SU-DHL-6 (cell line): Measurements from ENCODE around the gene CPNE4.

Experiments
- H2AFZ ChIP-seq: fragments of 200-600 bp; sonication (generic); 2 replicates; pipeline ENCODE4 v1.6.1; 2014; ENCODE audit warnings: low read depth, mild to moderate bottlenecking, moderate library complexity, mixed read lengths, antibody characterized with exemption, low read length; ENCODE audit not compliant: severe bottlenecking
- H3F3A ChIP-seq: fragments of 200-600 bp; shearing (Covaris generic); 2 replicates; pipeline ENCODE4 v1.6.0; 2016; ENCODE audit warnings: antibody characterized with exemption, mild to moderate bottlenecking; ENCODE audit not compliant: insufficient read depth
- H3K27ac ChIP-seq: fragments of 200-600 bp; sonication (generic); 2 replicates; pipeline ENCODE4 v1.5.1; 2016; ENCODE audit warnings: low read depth, mild to moderate bottlenecking, low read length, moderate library complexity, mixed read lengths
- H3K27me3 ChIP-seq: fragments of 200-600 bp; sonication (generic), shearing (Covaris generic); 2 replicates; pipeline ENCODE4 v1.6.0; 2014; ENCODE audit warnings: mild to moderate bottlenecking, low read length
- H3K36me3 ChIP-seq: fragments of 200-600 bp; sonication (generic); 2 replicates; pipeline ENCODE4 v1.6.1; 2014; ENCODE audit warnings: mild to moderate bottlenecking, low read length, mixed read lengths
- H3K4me2 ChIP-seq: fragments of 300-600, 200-600 bp; shearing (Covaris generic), sonication (generic); 2 replicates; pipeline ENCODE4 v1.6.0; 2014; ENCODE audit warnings: low read length, low read depth, mild to moderate bottlenecking; ENCODE audit not compliant: poor library complexity, severe bottlenecking
- H3K4me3 ChIP-seq: fragments of 200-600 bp; sonication (generic); 2 replicates; pipeline ENCODE4 v1.5.1; 2014; ENCODE audit warnings: antibody characterized with exemption, low read length, mild to moderate bottlenecking, mixed read lengths; ENCODE audit not compliant: insufficient read depth, poor library complexity, severe bottlenecking
- H3K79me2 ChIP-seq: fragments of 200-600 bp; sonication (generic); 2 replicates; pipeline ENCODE4 v1.6.1; 2014; ENCODE audit warnings: mild to moderate bottlenecking, low read length, moderate library complexity; ENCODE audit not compliant: insufficient read depth
- H3K9ac ChIP-seq: fragments of 200-600 bp; sonication (generic); 2 replicates; pipeline ENCODE4 v1.7.0; 2014; ENCODE audit warnings: mild to moderate bottlenecking, low read length
- H3K9me2 ChIP-seq: fragments of 200-600 bp; sonication (generic); replicated peaks from 2 replicates; pipeline ENCODE4 v1.6.1; 2014; ENCODE audit warnings: low read length; ENCODE audit not compliant: insufficient read depth
- H3K9me3 ChIP-seq: fragments of 200-600 bp; sonication (generic); 2 replicates; pipeline ENCODE4 v1.6.1; 2014; ENCODE audit warnings: low read length, mixed read lengths; ENCODE audit not compliant: insufficient read depth
- H4K20me1 ChIP-seq: fragments of 200-600 bp; sonication (generic); 2 replicates; pipeline ENCODE4 v1.6.1; 2014; ENCODE audit warnings: low read depth, mild to moderate bottlenecking, antibody characterized with exemption, low read length, moderate library complexity, mixed read lengths
- EZH2phosphoT487 ChIP-seq: fragments of 200-600 bp; sonication (generic), shearing (Covaris generic); conservative IDR thresholded peaks from 2 replicates; pipeline ENCODE4 v1.6.1; 2018; ENCODE audit warnings: mild to moderate bottlenecking, antibody characterized with exemption, low read length, moderate library complexity, mixed read lengths
- TF ChIP-seq, protein P1 (sequence below): fragments of 200-600 bp; sonication (generic); IDR thresholded peaks from one replicate; pipeline ENCODE4 v1.5.1; 2017; ENCODE audit warnings: antibody characterized with exemption, mild to moderate bottlenecking, low read length, moderate library complexity; ENCODE audit not compliant: insufficient read depth, poor library complexity, severe bottlenecking

Gene CPNE4

DNA sequence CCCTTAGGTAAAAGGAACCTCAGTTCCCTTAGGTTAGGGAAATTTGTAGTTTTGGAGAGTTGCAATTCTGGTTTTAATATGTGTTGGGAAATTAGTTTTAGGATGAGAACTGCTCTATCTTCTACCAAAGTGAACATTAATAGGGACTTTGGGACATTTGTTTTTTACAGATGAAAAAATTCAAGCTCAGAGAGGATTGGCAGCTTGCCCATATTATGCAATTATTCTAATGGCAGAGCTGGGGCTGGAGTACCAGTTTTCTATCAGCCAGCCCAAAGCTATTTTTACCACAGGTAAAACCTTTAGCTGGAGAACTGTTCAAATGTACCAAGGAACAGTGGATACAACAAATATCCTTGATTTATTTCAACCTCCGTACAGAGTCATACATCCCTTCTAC is 127.0 kb downstream of the CPNE4 start:
- no peak for TF ChIP-seq EZH2phosphoT487
- TF ChIP-seq, protein P1, sequence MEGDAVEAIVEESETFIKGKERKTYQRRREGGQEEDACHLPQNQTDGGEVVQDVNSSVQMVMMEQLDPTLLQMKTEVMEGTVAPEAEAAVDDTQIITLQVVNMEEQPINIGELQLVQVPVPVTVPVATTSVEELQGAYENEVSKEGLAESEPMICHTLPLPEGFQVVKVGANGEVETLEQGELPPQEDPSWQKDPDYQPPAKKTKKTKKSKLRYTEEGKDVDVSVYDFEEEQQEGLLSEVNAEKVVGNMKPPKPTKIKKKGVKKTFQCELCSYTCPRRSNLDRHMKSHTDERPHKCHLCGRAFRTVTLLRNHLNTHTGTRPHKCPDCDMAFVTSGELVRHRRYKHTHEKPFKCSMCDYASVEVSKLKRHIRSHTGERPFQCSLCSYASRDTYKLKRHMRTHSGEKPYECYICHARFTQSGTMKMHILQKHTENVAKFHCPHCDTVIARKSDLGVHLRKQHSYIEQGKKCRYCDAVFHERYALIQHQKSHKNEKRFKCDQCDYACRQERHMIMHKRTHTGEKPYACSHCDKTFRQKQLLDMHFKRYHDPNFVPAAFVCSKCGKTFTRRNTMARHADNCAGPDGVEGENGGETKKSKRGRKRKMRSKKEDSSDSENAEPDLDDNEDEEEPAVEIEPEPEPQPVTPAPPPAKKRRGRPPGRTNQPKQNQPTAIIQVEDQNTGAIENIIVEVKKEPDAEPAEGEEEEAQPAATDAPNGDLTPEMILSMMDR, result no peak
- Histone ChIP-seq H3K4me3 (no peak overlapping the region), H2AFZ (no peak overlapping the region), H3K27ac (no peak overlapping the region), H3K9me2 (no peaks in the 10 kb centered on the region), H3K36me3 (no peaks in the 10 kb centered on the region), H3K9ac (no peak overlapping the region), H3K27me3 (no peaks in the 10 kb centered on the region), H3K4me2 (no peak overlapping the region), H3K9me3 (no peaks in the 10 kb centered on the region), H3K79me2 (no peaks in the 10 kb centered on the region), H4K20me1 (no peaks in the 10 kb centered on the region), H3F3A (no peaks in the 10 kb centered on the region)

DNA sequence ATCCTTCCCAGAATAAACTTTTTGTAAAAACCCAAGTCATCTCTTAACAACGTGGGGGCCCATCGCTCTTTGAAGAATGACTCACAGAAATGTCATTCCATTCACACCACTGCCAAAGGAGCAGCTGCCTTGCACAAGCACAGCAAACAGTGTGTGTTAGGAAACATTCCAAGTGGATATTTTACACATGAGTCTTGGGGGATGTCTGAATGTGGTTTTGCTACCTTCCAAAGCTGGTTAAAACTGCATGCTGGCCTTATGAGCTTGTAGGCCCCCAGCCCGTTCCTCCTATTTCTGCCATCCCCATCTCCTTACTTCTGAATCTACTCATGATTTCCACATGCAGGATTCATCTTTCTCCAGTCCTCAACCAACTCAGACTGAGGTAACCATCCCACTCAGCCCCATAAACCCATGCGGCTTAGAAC is 130.8 kb downstream of the CPNE4 start:
- Histone ChIP-seq H3K27me3 (no peaks in the 10 kb centered on the region), H3F3A (no peaks in the 10 kb centered on the region)

DNA sequence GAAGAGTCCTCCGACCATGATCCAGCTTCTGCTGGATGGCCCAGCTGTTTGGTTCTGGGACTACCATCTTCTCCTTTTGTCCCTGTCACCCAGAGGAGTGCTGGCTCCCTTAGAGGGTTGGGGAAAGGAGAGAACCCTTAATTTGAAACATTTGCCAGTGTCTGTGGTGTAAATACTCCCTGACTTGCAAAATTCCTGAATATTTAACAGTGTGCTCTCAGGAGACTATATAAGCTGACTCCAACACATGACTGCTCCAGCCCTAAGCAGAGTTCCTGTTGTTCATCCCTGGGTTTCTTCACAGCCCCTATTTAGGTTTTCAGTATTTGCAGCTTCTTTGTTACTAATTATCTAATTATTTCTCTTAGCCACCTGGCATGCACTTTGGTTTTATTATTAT is 133.1 kb downstream of the CPNE4 start:
- H3K79me2 ChIP-seq, result no peaks in the 10 kb centered on the region
- H4K20me1 ChIP-seq, result no peaks in the 10 kb centered on the region
- H3K4me3 ChIP-seq, result no peak overlapping the region
- H3K9ac ChIP-seq, result no peak overlapping the region
- no peaks in the 10 kb centered on the region for H3K9me3 ChIP-seq
- H3K4me2 ChIP-seq, result no peak overlapping the region
- no peaks in the 10 kb centered on the region for H3F3A ChIP-seq
- no peaks in the 10 kb centered on the region for H3K27me3 ChIP-seq
- no peak overlapping the region for H3K27ac ChIP-seq
- H3K9me2 ChIP-seq, result no peaks in the 10 kb centered on the region
- no peak for TF ChIP-seq EZH2phosphoT487
- TF ChIP-seq, protein P1, result no peak
- no peaks in the 10 kb centered on the region for H3K36me3 ChIP-seq
- no peak overlapping the region for H2AFZ ChIP-seq

More for the DNA sequence above, 130.8 kb downstream of the CPNE4 start:
- Histone ChIP-seq H3K9me3 (no peaks in the 10 kb centered on the region), H3K36me3 (no peaks in the 10 kb centered on the region), H3K79me2 (no peaks in the 10 kb centered on the region), H3K4me2 (no peak overlapping the region), H3K4me3 (no peak overlapping the region), H3K27ac (no peak overlapping the region), H3K9me2 (no peaks in the 10 kb centered on the region), H4K20me1 (no peaks in the 10 kb centered on the region), H3K9ac (no peak overlapping the region), H2AFZ (no peak overlapping the region)
- TF ChIP-seq, protein P1, result no peak
- TF ChIP-seq EZH2phosphoT487, result no peak

DNA sequence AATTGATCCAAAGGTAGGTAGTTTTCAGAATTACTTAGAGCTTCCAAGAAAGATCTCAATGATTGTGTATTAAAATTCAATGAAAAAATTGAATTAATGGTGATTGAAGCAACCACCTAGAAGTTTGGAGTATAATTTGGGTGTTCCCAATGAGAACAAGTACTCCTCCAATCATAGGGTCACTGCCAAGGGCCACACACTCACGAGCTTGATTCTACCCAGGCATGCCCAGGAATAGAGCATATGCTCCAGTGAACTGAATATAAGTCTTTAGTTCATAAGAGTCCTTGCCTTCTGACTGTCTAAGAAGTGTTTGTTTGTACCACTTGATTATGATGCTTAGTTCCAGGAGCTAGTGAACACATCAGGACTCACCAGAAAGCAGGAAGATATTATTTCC is 133.9 kb downstream of the CPNE4 start:
- Histone ChIP-seq H2AFZ (no peak overlapping the region), H3K4me2 (no peak overlapping the region), H3K9ac (no peak overlapping the region), H3K9me3 (no peaks in the 10 kb centered on the region), H4K20me1 (no peaks in the 10 kb centered on the region), H3K36me3 (no peaks in the 10 kb centered on the region), H3K27ac (no peak overlapping the region), H3K9me2 (no peaks in the 10 kb centered on the region), H3F3A (no peaks in the 10 kb centered on the region), H3K27me3 (no peaks in the 10 kb centered on the region), H3K79me2 (no peaks in the 10 kb centered on the region), H3K4me3 (no peak overlapping the region)
- TF ChIP-seq EZH2phosphoT487, result no peak
- TF ChIP-seq, protein P1, result no peak
